NB4 (cell line): ENCODE measurements around the gene SYT13.

Source experiments
- MYC ChIP-seq: IDR thresholded peaks from 2 replicates; pipeline ENCODE4 v1.6.1; 2011; ENCODE audit warnings: low read depth, low read length
- POLR2A ChIP-seq: IDR thresholded peaks from 2 replicates; pipeline ENCODE4 v1.6.1; 2011; ENCODE audit warnings: mild to moderate bottlenecking; ENCODE audit not compliant: insufficient read length; ENCODE audit errors: extremely low read depth
- TF ChIP-seq, protein P1 (sequence below): IDR thresholded peaks from one replicate; pipeline ENCODE4 v1.5.1; 2012; ENCODE audit warnings: low read depth, low read length

DNA sequence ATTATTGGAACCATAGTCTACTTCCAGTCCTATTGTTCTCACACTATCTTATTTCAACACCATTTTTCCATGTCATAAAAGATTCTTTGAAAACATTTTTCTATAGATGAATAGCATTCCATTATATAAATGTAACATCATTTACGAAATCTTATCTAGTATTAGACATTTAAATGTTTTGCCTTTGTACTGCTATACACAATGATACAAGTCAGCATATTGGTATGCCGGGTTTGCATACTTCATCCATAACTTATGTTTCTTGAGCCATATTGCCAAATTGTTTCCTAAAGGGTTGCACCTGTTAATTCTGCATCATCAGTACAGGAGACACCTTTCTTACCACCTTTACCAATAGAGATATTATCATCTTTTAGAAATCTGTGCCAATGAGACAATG lies 68.2 kb downstream of the SYT13 start:
- no peak for TF ChIP-seq POLR2A
- TF ChIP-seq, protein P1, sequence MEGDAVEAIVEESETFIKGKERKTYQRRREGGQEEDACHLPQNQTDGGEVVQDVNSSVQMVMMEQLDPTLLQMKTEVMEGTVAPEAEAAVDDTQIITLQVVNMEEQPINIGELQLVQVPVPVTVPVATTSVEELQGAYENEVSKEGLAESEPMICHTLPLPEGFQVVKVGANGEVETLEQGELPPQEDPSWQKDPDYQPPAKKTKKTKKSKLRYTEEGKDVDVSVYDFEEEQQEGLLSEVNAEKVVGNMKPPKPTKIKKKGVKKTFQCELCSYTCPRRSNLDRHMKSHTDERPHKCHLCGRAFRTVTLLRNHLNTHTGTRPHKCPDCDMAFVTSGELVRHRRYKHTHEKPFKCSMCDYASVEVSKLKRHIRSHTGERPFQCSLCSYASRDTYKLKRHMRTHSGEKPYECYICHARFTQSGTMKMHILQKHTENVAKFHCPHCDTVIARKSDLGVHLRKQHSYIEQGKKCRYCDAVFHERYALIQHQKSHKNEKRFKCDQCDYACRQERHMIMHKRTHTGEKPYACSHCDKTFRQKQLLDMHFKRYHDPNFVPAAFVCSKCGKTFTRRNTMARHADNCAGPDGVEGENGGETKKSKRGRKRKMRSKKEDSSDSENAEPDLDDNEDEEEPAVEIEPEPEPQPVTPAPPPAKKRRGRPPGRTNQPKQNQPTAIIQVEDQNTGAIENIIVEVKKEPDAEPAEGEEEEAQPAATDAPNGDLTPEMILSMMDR, result no peak
- TF ChIP-seq MYC, result no peak
